ENCODE results near the gene SUCLG2. TPM values are rescaled to one million over a fixed set of nuclear protein-coding genes. Genes with fewer than 3 reads are reported as not detected.

SUCLG2 gene
- total RNA-seq, 1 experiment from 2014 or later = 38.5 TPM

GRCh38 chr3:67401921-67402320 is 252.5 kb downstream of the SUCLG2 start:
- Histone ChIP-seq H3K23me2 (ENCODE audit: insufficient read length, low read depth, low read length, poor library complexity, severe bottlenecking) (no peaks in the 10 kb centered on the region), H2BK15ac (ENCODE audit: low read depth, low read length) (no peak overlapping the region), H2BK5ac (ENCODE audit: insufficient read length, low read length) (no peak overlapping the region), H3K27me3 (ENCODE audit: insufficient read depth, low read length) (no peaks in the 10 kb centered on the region), H3K4me1 (ENCODE audit: insufficient read depth, low read length) (no peaks in the 10 kb centered on the region), H3K23ac (ENCODE audit: insufficient read length, low read depth, low read length) (no peak overlapping the region), H2BK20ac (ENCODE audit: low read depth, low read length, poor library complexity, severe bottlenecking) (no peak overlapping the region), H3K9me3 (ENCODE audit: control insufficient read depth, low read depth, low read length) (no peaks in the 10 kb centered on the region), H3K56ac (ENCODE audit: insufficient read length, low read depth, low read length) (no peak overlapping the region), H3K14ac (ENCODE audit: insufficient read depth, low read length) (no peak overlapping the region), H3K4me2 (ENCODE audit: insufficient read depth, insufficient read length, low read length) (no peak overlapping the region), H3K79me1 (ENCODE audit: insufficient read depth, low read depth, low read length, poor library complexity, severe bottlenecking) (no peaks in the 10 kb centered on the region), H4K20me1 (ENCODE audit: control insufficient read depth, insufficient read depth, insufficient read length) (no peaks in the 10 kb centered on the region), H3K4ac (ENCODE audit: low read depth, low read length) (no peak overlapping the region), H2BK120ac (ENCODE audit: low read depth, low read length, poor library complexity, severe bottlenecking) (no peak overlapping the region), H3T11ph (ENCODE audit: low read length) (no peak overlapping the region), H4K91ac (ENCODE audit: insufficient read length, low read depth, low read length) (no peak overlapping the region), H2AK5ac (ENCODE audit: insufficient read length, low read length) (no peak overlapping the region), H4K5ac (ENCODE audit: insufficient read length, low read depth, low read length) (no peak overlapping the region), H2BK12ac (ENCODE audit: insufficient read length, low read depth, low read length) (no peak overlapping the region), H4K8ac (replicated peaks; ENCODE audit: insufficient read length, low read depth, low read length) (no peak overlapping the region), H3K27ac (ENCODE audit: insufficient read length, low read depth, low read length) (no peak overlapping the region), H3K18ac (ENCODE audit: insufficient read length, low read depth, low read length) (no peak overlapping the region), H2AFZ (ENCODE audit: low read length) (no peak overlapping the region), H3K79me2 (ENCODE audit: insufficient read depth, low read length) (no peaks in the 10 kb centered on the region), H3K9ac (ENCODE audit: extremely low read depth, insufficient read length, low read length) (no peak overlapping the region)
- H3K27ac Mint-ChIP-seq = no peak overlapping the region; a peak in 1 of 7 replicates
- WGBS (ENCODE audit: extremely low coverage, insufficient read length, low lambda C conversion rate) = no CpG with 5 or more reads among the region's 3 CpGs
- TF ChIP-seq CTCF (conservative IDR thresholded peaks at IDR 0.05) = no peak
- peaks cover 0 to 3% of the 10 kb centered on the region in 2 experiments; a peak in 1 of 5 replicates for H3K9me3 Mint-ChIP-seq
- H3K4me3 Mint-ChIP-seq = no peak overlapping the region
- peaks cover 5 to 16% (median 7%) of the 10 kb centered on the region in 3 experiments; a peak in 5 of 7 replicates for H3K36me3 Mint-ChIP-seq (ENCODE audit: insufficient read depth in 1 of 3, low read depth in 3 of 3)
- no peaks in the 10 kb centered on the region for H3K27me3 Mint-ChIP-seq (ENCODE audit: low read depth)
- no peaks in the 10 kb centered on the region; a peak in 1 of 4 replicates for H3K4me1 Mint-ChIP-seq
- DNase-seq = no peak

All from H9 (cell line).